HEK293T (cell line): Measurements from ENCODE around the gene NFS1.
"Not testable (repeated sequence)": the region's sequence is repeated elsewhere in the genome, so short reads cannot be mapped to it uniquely, and the experiment has no call there.

Source experiments
- CTCF ChIA-PET: fragments of 350-600 bp; formaldehyde crosslinking; extraction: SDS; loops from one replicate; lab custom pipeline; 2021; ENCODE audit warnings: antibody characterized with exemption, inconsistent platforms; lab: Yijun Ruan, JAX
- POLR2A ChIA-PET: fragments of 350-600 bp; formaldehyde crosslinking; extraction: SDS; loops from one replicate; lab custom pipeline; 2020; ENCODE audit warnings: antibody characterized with exemption, inconsistent platforms; lab: Yijun Ruan, JAX
- DNase-seq: peaks from one replicate; pipeline ENCODE4 v3.0.0; 2012; ENCODE audit warnings: mixed read lengths; ENCODE audit errors: extremely low spot score
- ARNT ChIP-seq: fragments of 450-650 bp; IDR thresholded peaks from 2 replicates; pipeline ENCODE4 v1.6.1; 2017; ENCODE audit warnings: mild to moderate bottlenecking
- BHLHE40 ChIP-seq: fragments of 450-650 bp; IDR thresholded peaks from 2 replicates; pipeline ENCODE4 v1.6.1; 2016; ENCODE audit warnings: mild to moderate bottlenecking, moderate library complexity, borderline replicate concordance
- CTBP1 ChIP-seq: fragments of 450-650 bp; IDR thresholded peaks from 2 replicates; pipeline ENCODE4 v1.6.1; 2016; ENCODE audit warnings: borderline replicate concordance
- ELF4 ChIP-seq: fragments of 450-650 bp; IDR thresholded peaks from 2 replicates; pipeline ENCODE4 v1.6.1; 2017; ENCODE audit warnings: antibody characterized with exemption
- FOXA1 ChIP-seq: fragments of 450-650 bp; IDR thresholded peaks from 2 replicates; pipeline ENCODE4 v1.6.1; 2016; ENCODE audit warnings: mild to moderate bottlenecking
- FOXK2 ChIP-seq: fragments of 450-650 bp; IDR thresholded peaks from 2 replicates; pipeline ENCODE4 v1.6.1; 2016; ENCODE audit warnings: mild to moderate bottlenecking
- FOXM1 ChIP-seq: fragments of 450-650 bp; IDR thresholded peaks from 2 replicates; pipeline ENCODE4 v1.6.1; 2017; ENCODE audit warnings: mild to moderate bottlenecking, borderline replicate concordance
- HDGF ChIP-seq: fragments of 450-650 bp; IDR thresholded peaks from 2 replicates; pipeline ENCODE4 v1.6.1; 2017; ENCODE audit warnings: antibody characterized with exemption, borderline replicate concordance
- L3MBTL2 ChIP-seq: fragments of 450-650 bp; conservative IDR thresholded peaks from 2 replicates; pipeline ENCODE4 v1.6.1; 2016; ENCODE audit warnings: mild to moderate bottlenecking
- LEF1 ChIP-seq: fragments of 450-650 bp; IDR thresholded peaks from 2 replicates; pipeline ENCODE4 v1.6.1; 2017; ENCODE audit warnings: mild to moderate bottlenecking, borderline replicate concordance
- NFRKB ChIP-seq: fragments of 450-650 bp; IDR thresholded peaks from 2 replicates; pipeline ENCODE4 v1.6.1; 2016; ENCODE audit warnings: mild to moderate bottlenecking, moderate library complexity
- SP1 ChIP-seq: fragments of 450-650 bp; IDR thresholded peaks from 2 replicates; pipeline ENCODE4 v1.6.1; 2017
- SUZ12 ChIP-seq: fragments of 450-650 bp; IDR thresholded peaks from 2 replicates; pipeline ENCODE4 v1.6.1; 2016; ENCODE audit warnings: mild to moderate bottlenecking
- TARDBP ChIP-seq: fragments of 450-650 bp; IDR thresholded peaks from 2 replicates; pipeline ENCODE4 v1.6.1; 2016
- ZNF384 ChIP-seq: fragments of 450-650 bp; IDR thresholded peaks from 2 replicates; pipeline ENCODE4 v1.6.1; 2016
- TF ChIP-seq, protein P1 (sequence below): fragments of 450-650 bp; IDR thresholded peaks from 2 replicates; pipeline ENCODE4 v1.6.1; 2016

NFS1 gene

DNA sequence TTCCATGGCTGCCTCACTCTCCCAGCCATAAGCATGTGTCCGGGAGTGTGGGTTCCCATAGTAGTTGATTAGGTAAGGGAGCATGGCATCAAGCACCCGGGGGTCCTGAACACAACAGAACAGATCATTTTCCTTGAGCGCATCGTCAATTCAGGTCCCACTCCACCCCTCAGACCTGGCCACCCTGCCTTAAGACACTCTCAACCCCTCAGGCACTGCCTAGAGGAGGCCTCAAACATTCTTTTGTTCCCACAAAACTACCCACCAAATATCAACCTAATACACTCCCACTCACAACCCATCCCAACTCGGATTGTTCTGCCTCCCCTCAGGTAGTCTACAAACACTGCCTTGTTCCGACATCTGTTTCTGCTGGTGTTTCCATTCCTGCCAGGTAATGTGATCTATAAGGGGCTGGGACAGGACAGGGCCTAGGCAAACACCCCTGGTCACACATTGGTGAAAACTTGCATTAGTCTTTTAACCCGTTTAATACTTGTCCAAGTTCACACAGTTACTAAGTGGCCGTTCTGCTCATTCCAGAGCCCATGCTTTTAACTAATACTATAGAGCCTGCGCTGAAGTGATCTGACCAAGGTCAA lies 1.4 kb downstream of the NFS1 start:
- DNase-seq, result no peak
- CTCF ChIA-PET, result no interaction called here
- no peak for TF ChIP-seq ELF4
- TF ChIP-seq, protein P1, sequence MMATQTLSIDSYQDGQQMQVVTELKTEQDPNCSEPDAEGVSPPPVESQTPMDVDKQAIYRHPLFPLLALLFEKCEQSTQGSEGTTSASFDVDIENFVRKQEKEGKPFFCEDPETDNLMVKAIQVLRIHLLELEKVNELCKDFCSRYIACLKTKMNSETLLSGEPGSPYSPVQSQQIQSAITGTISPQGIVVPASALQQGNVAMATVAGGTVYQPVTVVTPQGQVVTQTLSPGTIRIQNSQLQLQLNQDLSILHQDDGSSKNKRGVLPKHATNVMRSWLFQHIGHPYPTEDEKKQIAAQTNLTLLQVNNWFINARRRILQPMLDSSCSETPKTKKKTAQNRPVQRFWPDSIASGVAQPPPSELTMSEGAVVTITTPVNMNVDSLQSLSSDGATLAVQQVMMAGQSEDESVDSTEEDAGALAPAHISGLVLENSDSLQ, result no peak
- POLR2A ChIA-PET, result no interaction called here

DNA sequence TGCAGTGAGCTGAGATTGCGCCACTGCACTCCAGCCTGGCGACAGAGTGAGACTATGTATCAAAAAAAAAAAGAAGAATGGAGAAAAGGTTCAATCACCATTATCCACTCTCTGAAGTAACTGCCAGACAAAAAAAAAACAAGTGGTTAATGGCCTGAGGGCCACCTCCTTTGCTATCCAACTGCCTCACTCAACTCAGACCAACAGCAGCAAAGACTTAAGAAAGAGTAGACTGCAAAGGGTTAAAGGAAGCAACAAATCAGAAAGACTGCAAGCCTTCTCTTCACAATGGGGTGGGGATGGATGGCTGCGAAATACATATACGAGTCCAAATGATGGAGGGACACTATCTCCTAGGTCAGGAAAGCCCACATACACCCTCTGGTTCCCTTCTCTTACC lies 3.2 kb downstream of the NFS1 start:
- CTCF ChIA-PET, result no interaction called here
- no peak for TF ChIP-seq ELF4
- no peak for TF ChIP-seq NFRKB
- TF ChIP-seq LEF1, result no peak
- TF ChIP-seq L3MBTL2, result no peak
- no peak for TF ChIP-seq FOXA1
- TF ChIP-seq SP1, result no peak
- no peak for TF ChIP-seq BHLHE40
- TF ChIP-seq CTBP1, result no peak
- no peak for TF ChIP-seq FOXK2
- no peak for TF ChIP-seq ARNT
- TF ChIP-seq FOXM1, result no peak
- TF ChIP-seq, protein P1, result no peak
- no peak for TF ChIP-seq HDGF
- no peak for TF ChIP-seq SUZ12
- TF ChIP-seq ZNF384, result no peak
- no peak for TF ChIP-seq TARDBP
- no peak for DNase-seq
- POLR2A ChIA-PET, result no interaction called here

DNA sequence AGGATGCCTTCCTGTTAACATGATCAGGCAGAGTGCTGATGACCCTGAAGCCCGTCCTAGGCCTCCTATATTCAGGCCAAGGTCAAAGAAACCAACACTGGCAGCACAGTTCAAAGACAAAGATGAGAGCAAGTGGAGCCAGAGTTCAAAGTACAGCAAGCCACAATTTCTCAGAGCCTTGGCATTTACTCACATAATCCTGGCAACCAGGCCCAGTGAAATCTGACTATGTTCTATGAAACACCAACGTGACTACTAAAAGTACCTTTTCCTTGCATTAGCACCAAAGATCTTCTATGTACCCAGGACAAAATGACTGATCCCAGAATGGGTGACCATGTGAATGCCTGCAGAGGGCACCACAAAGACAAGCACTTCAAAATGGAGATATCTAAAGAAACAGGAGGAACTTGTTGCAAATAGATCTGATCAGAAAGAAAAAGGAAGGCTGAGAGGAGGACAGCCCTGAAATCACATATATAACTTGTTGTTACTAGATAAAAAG lies 3.9 kb downstream of the NFS1 start:
- ChIA-PET CTCF (no interaction called here), POLR2A (no interaction called here)
- no peak for DNase-seq
- TF ChIP-seq, protein P1, result no peak
- no peak for TF ChIP-seq BHLHE40
- no peak for TF ChIP-seq FOXA1
- TF ChIP-seq ARNT, result no peak
- no peak for TF ChIP-seq L3MBTL2
- no peak for TF ChIP-seq LEF1
- no peak for TF ChIP-seq NFRKB

DNA sequence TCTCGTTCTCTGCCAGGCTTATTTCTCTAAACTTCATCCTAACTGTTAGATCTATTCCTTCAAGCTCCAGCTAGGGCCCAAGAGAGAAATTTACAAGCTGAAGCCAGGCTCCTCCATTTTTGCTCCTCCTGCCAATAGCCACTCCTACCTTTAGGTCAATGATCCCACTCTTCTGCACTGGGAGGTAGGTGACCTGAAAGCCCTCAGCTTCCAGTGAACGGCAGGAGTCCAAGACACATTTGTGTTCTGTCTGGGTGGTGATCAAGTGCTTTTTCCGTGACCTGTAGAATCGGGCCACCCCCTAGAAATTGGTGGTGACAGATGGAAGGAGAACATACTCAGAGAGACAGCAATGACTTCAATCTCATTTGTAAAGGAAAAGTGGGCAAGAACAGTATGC lies 8.9 kb downstream of the NFS1 start:
- POLR2A ChIA-PET, result no interaction called here
- TF ChIP-seq HDGF (no peak), ARNT (no peak), NFRKB (no peak)
- TF ChIP-seq, protein P1, result no peak
- DNase-seq, result no peak
- CTCF ChIA-PET, result no interaction called here

DNA sequence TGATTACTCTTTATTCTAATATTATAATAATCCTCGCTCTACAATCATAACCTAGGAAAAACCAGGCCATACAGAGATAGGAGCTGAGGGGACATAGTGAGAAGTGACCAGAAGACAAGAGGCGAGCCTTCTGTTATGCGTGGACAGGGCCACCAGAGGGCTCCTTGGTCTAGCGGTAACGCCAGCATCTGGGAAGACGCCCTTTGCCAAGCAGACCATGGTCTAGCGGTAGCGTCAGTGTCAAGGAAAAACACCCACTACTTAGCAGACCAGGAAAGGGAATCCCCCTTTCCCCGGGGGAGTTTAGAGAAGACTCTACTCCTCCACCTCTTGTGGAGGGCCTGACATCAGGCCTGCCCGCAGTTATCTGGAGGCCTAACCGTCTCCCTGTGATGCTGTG lies 12.3 kb downstream of the NFS1 start:
- CTCF ChIA-PET, DNase-seq: not testable (repeated sequence)
- POLR2A ChIA-PET, result interaction anchor here (1.5 kb wide), 1 partner anchor 56 kb away, joined by 3 read pairs; no protein-coding TSS in a partner anchor

DNA sequence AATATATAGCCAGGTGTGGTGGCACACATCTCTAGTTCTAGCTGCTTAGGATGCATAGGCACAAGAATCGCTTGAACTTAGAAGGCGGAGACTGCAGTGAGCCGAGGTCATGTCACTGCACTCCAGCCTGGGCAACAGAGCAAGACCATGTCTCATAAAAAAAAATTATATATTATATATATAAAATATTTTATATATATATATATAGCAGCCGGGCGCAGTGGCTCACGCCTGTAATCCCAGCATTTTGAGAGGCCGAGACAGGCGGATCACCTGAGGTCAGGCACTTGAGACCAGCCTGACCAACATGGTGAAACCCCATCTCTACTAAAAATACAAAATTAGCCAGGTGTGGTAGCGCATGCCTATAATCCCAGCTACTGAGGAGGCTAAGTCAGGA lies 13.8 kb downstream of the NFS1 start:
- DNase-seq, CTCF ChIA-PET, POLR2A ChIA-PET: not testable (repeated sequence)

DNA sequence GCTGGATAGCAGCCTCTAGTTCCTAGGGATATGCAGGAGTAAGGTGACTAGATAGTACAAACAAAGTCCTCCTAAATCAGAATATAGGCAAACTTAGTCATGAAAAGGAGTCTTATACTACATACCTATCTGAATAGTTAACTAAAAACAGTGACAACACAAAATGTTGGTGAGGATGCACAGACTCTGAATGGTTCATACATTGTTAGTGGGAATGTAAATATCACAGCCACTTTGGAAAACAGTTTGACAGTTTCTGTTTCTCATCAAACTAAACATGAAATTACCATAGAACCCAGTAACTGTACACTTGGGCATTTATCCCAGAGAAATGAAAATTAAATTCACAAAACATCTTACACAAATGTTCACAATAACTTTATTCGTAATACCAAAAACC lies 17.2 kb downstream of the NFS1 start:
- POLR2A ChIA-PET, result no interaction called here

More for the DNA sequence above, 17.2 kb downstream of the NFS1 start:
- no peak for DNase-seq
- no peak for TF ChIP-seq LEF1
- TF ChIP-seq BHLHE40, result no peak
- TF ChIP-seq SP1, result no peak
- no peak for TF ChIP-seq SUZ12
- no peak for TF ChIP-seq ELF4
- no peak for TF ChIP-seq FOXM1
- no peak for TF ChIP-seq CTBP1
- no peak for TF ChIP-seq TARDBP
- TF ChIP-seq HDGF, result no peak
- no peak for TF ChIP-seq ARNT
- TF ChIP-seq L3MBTL2, result no peak
- no peak for TF ChIP-seq ZNF384
- TF ChIP-seq, protein P1, result no peak
- TF ChIP-seq FOXK2, result no peak
- no peak for TF ChIP-seq FOXA1
- TF ChIP-seq NFRKB, result no peak
- CTCF ChIA-PET, result no interaction called here
